Measurements from ENCODE around the gene HAAO.

HAAO gene

DNA sequence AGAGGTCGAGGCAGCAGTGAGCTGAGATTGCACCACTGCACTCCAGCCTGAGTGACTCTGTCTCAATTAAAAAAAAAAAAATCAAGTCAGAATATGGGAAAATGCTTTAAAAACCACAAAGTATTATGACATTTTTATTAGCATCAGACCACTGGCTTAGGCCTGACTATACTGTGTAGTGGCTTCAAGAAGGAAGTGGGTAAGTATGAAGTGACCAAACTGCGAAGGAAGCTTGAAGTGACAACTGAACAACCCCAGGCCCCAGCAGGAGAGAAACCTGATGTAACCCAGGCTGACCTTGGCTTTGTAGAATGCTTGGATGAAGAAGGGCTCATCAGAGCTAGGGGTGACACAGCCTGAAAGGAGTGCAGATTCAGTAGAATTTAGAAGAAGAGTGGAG lies 21.4 kb upstream of the HAAO start:
- no peak for DNase-seq (ENCODE audit: low read depth in 2 of 2)

DNA sequence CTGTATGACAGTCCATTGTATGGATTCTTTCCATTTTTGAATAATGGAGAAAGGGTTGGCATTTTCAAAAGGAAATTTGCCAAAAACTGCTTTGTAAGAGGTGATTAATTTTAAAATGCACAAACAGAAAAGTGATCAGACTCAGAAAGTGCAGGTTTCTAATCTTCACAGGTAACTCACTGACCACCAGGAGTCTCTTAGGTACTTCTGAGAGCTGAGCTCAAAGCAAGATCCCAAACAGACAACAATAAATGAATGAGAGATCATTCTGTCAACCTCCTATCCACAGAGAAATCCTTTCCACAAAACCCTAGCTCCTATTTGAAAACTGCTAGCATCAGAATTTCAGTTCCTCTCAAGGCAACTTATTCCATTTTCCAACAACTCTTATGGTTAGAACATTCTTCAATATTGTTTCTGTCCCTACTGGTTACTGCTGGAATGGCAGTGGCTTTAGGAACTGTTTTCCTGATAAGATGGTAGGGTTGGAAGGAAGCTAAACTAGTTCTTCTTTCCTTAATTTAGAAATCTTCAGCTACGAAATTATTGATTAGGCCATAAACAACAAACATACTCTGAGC lies 20.6 kb upstream of the HAAO start:
- no peak for DNase-seq (ENCODE audit: low read depth in 2 of 2)

DNA sequence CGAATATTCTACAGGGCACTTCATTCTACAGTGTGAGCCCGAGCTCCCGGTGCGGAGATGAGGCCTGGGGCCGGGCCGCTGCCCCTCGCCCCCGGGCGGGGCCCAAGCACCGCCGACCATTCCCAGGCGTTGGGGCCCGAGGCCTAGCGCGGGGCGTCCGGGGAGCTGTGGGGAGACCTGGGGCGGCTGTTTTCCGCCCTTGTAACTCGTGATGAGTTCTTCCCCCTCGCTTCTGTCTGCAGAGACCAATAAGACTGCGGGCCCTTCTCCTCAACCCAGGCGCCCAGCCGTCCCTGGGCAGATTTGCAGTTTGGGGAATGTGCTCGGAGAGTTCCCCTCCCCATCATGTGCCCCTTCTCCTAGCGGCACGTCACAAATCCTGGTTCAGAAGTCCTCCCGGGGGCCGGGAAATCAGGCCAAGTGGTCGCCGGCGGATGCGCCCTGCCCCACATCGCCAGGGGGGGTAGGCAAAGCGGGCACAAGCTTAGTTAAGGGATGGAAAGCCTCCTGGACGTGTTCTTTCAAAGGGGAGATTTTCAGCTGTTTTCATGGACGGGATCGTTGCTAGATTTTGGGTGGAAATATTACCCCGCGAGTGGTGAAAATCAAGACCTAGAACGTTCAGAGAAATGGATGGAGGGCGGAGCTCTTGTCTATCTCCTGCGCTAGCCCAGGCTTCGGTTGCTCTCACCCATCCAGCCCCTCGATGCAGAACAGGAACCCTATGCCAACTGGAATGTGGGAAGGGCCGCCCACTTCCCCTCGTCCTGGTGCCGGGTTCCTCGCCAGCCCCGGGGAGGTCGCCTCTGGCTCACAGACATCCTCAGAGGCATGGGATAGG lies 18.8 kb upstream of the HAAO start:
- no peak for DNase-seq (ENCODE audit: low read depth in 2 of 2)

GRCh38 chr2:42810121-42810970 lies 18.0 kb upstream of the HAAO start:
- DNase-seq (ENCODE audit: low read depth in 2 of 2), result peak; percentile 86 to 94

DNA sequence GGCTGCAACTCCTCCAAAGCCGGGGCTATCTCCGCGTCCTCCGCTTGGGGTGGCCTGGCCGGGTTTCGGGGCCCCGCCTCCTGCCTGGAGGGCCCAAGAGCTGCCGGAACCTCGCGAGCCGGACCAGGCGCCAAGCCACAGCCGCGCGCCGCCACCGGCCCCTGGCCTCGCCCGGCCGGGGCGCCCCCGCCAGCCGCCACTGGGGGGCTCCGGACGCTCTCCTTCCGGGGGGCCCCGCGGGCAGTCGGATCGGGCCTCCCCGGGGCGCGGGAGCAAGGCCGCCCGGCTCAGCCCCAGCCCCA lies 17.4 kb upstream of the HAAO start:
- peak; percentile 23 to 32 for DNase-seq (ENCODE audit: low read depth in 2 of 2)

GRCh38 chr2:42809131-42809818 lies 16.9 kb upstream of the HAAO start:
- DNase-seq (ENCODE audit: low read depth in 2 of 2), result no peak

DNA sequence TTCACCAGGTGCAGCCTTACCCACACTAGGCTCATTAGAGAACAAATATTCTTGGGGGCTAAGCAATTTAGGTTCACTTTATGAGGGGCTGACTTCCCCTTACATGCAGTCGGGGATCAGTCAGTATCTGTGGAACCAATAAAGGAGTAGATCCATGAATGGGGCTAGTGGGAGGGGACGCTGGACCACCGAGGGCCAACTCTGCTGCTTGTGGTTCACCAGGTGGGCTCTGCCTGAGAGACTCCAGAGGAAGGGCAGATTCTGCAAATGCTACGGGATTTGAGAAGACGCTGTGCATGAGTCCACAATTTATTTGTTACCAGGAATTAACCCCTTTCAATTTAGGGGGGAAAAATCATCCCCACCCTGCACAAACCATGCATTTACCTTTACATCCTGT lies 15.9 kb upstream of the HAAO start:
- DNase-seq (ENCODE audit: low read depth in 2 of 2), result no peak

DNA sequence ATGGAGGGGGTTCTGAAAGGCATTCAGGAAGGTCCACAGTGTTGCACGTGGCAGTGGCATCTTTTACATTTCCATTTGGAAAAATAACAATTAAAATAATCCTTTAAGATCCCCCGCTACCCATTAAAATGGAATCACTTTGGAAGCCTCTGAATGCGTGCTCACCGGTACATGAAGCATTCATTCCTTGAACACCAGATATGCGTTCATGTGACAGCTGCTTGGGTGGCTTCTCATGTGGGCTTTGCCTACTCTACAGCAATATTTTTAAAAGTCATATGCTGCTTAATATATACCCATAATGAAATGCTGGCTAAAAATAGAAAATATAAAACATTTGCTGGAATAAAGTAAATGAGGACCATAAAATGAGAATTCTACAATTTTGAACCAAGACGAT lies 14.4 kb upstream of the HAAO start:
- no peak for DNase-seq (ENCODE audit: low read depth in 2 of 2)

DNA sequence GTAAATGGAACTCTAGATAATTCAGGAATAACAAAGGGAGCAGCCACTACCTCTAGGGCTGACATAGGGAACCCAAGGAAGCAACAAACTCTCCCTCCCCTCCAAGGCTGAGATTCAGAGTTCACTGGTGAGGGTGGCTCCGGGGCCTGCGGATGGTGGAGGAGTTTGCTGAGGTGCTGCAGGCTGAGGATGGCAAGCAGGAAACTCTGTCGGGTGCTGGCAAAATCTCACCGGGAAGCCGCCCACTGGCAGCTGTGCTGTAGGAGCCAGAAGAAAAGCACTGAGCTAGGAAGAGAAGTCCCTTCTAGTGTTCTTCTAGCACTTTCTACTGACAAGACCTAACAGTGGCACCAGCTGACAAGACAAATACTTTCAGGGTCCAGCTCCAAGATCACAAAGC lies 12.5 kb upstream of the HAAO start:
- no peak for DNase-seq (ENCODE audit: low read depth in 2 of 2)

DNA sequence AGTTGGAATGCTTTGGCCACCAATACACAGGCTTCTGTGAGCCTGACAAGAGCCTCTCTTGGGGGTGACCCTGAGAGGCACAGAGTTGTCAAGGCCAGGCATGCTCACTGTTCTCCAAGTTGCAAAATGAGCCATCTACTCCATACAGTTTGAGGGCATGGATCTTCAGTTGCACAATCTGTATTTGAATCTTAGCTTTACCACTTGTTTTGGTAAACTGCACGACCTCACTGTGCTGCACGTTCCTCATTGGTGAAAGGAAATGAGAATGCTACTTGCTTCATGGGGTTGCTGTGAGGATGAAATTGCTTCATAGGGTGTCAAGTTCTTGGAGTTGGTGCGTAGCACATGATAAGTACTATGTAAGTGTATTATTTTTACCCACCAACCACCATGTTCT lies 12.0 kb upstream of the HAAO start:
- no peak for DNase-seq (ENCODE audit: low read depth in 2 of 2)

DNA sequence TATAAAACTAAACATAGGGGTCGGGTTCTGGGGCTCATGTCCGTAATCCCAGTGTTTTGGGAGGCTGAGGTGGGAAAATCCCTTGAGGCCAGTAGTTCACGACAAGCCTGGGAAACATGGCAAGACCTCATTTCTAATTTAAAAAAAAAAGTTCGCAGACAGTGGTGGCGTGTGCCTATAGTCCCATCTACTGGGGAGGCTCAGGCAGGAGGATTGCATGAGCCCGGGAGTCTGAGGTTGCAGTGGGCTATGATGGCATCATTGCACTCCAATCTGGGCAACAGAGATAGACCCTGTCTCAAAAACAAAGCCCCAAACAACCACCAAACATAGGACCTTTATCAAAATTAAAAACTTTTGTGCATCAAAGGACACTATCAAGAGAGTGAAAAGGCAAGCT lies 9.8 kb upstream of the HAAO start:
- no peak for DNase-seq (ENCODE audit: low read depth in 2 of 2)

GRCh38 chr2:42801381-42801780 lies 9.0 kb upstream of the HAAO start:
- DNase-seq (ENCODE audit: low read depth in 2 of 2), result no peak

DNA sequence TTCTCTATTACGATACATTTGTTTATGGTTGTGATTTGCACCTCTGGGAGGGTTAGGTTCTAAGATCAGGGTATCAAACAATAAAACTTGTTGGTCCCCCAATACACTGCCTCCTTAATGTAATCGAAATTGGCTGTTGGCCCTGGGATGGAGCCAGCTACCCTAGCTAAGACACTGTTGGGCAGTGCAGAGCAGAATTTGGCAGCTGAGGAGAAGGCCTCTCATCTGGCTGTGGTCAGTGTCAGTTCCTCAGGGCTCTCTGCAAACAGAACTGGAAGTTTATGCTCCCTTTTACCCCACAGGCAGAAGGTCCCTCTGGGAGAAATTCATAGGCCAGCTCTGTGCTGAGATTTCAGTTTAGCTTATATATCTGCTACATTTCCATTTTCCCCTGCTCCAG lies 8.6 kb upstream of the HAAO start:
- no peak for DNase-seq (ENCODE audit: low read depth in 2 of 2)

GRCh38 chr2:42800461-42800962 lies 8.1 kb upstream of the HAAO start:
- no peak for DNase-seq (ENCODE audit: low read depth in 2 of 2)

DNA sequence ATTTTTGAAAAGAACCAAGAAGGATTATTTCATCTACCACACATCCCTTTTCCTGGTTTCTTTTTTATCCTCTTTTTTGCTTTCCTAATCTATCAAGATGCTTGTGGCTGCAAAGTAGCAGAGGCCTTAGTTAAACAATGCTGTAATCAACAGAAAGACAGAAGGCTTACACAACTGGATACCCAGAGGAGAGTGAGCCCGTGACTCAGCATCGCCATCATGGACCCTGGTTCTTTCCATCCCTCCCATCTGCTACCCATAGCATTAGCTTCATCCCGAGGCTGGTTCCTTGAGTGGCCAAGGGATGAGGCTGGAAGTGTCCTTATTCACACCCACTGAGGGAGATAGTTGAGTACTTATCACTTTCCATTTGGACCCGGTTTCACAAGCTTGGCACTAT lies 7.5 kb upstream of the HAAO start:
- no peak for DNase-seq (ENCODE audit: low read depth in 2 of 2)

GRCh38 chr2:42797281-42797680 lies 4.9 kb upstream of the HAAO start:
- no peak for DNase-seq (ENCODE audit: low read depth in 2 of 2)

GRCh38 chr2:42796427-42797248 lies 4.3 kb upstream of the HAAO start:
- DNase-seq (ENCODE audit: low read depth in 2 of 2), result no peak

GRCh38 chr2:42795841-42796301 lies 3.5 kb upstream of the HAAO start:
- DNase-seq (ENCODE audit: low read depth in 2 of 2), result no peak

- DNase-seq (ENCODE audit: low read depth in 2 of 2), result no peak
Measured at GRCh38 chr2:42795275-42795674, 2.9 kb upstream of the HAAO start.

GRCh38 chr2:42794271-42795046 lies 2.1 kb upstream of the HAAO start:
- DNase-seq (ENCODE audit: low read depth in 2 of 2), result no peak

Measured in stimulated activated CD4-positive, alpha-beta T cell treated with anti-CD3 and anti-CD28 coated beads, Interleukin-1b, Interleukin-23, amount 100 ng/mL, for 1 hour (primary cell).